CD4-positive, alpha-beta T cell treated with Interleukin-6 at 100 ng/mL for 8 hours (primary cell): ENCODE measurements around the gene ABCA3.

Experiments
- DNase-seq: peaks from one replicate; pipeline ENCODE4 v3.0.0-alpha.2; 2020; ENCODE audit warnings: mixed read lengths, low spot score

The ABCA3 gene

DNA sequence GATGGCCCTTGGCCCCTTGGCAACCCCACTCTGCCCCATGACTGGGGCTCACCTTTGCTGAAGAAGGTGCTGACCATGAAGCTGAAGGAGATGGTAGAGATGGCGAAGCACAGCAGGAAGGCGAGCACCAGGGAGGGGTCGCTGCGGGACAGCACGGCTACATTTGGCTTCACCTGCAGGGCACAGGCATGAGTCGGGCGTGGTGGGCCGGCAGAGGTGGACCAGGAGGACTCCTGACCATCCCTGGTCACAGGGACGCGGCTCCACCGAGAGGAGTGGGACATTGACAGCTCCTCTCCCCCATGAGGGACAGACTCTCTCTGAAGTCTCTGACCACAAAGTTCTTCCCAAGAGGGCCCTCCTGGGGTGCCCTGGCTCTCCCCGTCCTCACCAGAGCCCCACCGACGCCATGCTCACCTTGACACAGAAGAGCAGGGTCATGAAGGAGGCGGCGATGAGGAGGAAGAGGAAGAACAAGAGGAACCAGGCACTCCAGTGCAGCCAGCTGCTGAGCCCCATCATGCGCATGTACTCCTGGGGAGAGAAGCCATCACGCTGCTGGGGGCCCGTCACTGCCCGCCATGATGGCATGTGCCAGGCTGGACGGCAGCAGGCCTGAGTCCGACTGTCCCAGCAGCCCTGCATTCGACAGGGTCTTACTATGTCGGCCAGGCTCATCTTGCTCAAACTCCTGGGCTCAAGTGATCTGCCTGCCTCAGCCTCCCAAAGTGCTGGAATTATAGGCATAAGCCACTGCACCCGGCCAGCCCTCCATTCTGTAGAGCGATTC is 23.1 kb downstream of the ABCA3 start:
- DNase-seq, result no peak

GRCh38 chr16:2308089-2308962 is 32.2 kb downstream of the ABCA3 start:
- DNase-seq, result no peak

GRCh38 chr16:2299915-2300192 is 40.7 kb downstream of the ABCA3 start:
- no peak for DNase-seq

DNA sequence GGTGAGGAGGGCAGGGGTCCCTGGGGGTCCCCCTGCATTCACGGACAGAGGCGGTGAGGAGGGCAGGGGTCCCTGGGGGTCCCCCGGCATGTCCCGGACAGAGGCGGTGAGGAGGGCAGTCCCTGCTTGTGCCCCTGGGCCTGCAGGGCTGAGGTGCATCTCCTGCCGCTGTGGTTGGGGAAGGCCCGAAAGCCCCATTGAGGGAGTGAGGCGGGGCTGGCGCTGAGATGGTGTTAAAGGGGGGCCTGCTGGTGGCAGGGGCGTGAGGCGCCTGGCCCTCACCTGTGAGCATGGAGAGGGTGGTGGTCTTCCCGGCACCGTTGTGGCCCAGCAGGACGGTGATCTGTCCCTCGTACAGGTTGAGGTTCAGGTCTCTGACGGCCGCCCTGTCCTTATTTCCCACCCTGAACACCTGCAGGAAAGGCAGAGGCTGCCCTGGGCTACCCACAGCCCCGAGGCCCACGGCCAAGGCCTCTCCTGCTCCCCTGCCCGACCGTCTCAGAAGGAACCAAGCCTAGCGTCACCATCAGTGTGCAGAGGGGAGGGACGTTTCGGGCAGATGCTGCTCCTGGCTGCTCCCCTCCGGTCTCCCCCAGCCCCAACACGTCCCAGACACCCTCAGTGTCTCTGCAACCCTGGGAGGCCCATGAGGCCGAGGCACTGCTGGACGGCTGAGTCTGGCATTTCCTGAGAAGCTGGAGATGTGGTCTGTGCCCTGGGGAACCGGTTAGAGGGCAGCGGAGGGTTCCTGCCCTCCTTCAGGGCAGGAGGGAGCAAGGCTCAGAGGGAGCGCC is 41.2 kb downstream of the ABCA3 start:
- no peak for DNase-seq

GRCh38 chr16:2298621-2299020 is 41.9 kb downstream of the ABCA3 start:
- DNase-seq, result no peak

- no peak for DNase-seq
These were observed 43.0 kb downstream of the ABCA3 start for GRCh38 chr16:2297506-2297860.

GRCh38 chr16:2296661-2297505 is 43.6 kb downstream of the ABCA3 start:
- no peak for DNase-seq

DNA sequence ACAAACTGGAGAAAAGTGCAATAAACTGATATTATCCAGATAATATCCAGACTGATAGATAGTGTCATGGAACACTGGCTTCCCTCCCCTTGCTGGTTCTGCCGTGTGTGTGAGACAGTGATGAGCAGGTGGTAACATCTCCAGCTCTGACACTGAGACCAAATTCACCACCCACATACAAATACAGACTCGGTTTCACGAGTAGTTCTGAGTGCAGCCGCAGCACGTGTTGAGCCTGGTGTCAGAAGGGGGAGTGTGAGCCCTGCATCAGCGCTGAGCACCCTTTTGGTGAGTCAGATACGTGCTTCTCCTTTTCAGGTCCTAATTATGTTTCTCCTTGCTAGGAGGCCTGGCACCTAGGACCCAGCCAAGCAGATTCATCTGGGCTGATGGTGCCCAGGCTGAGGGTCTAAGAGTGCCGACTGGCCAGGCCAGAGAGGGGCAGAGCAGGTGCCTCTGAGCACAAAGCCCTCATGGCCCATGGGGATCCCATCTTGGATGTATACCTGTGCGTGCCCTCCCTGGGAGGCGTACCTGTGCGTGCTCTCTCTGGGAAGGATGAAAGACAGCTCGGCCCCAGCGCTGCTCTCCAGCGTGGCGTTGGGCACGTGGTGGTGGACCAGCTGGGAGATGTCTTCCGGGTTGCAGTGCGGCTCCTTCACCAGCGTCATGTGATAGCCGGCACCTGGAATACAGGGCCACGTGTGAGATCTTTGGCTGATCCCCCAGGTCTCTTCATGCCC is 45.3 kb downstream of the ABCA3 start:
- no peak for DNase-seq

- no peak for DNase-seq
These were observed 48.3 kb downstream of the ABCA3 start for GRCh38 chr16:2292221-2292620.

GRCh38 chr16:2289282-2289681 is 51.2 kb downstream of the ABCA3 start:
- no peak for DNase-seq

GRCh38 chr16:2288726-2289125 is 51.8 kb downstream of the ABCA3 start:
- DNase-seq, result no peak

DNA sequence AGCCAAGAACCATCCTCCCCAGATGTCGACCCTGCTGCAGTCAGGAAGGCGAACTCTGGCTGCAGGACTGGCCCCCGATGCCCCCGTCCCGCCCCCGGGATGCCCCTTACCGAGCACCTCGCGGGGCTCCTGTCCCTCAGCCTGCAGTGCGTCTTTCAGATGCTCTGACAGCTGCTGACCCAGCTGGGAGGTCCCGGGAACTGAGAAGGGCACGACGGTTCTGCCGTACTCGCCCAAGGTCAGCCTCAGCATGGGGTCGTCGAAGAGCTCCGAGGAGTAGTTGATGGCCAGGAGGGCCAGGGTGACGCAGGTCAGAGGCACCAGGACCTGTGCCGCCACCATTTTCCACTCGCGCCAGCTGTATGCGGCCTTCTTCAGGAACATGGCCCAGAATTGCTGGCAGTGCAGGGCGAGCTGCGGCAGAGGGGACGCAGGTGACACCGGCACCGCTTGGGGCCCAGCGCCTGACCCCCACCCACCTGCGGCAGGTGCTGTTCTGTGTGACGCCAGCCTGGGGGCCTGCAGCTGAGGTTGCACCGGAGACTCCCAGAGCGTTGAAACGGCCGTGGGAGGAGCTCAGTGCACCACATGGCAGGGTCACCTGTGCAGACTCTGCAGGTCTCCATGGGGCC is 52.5 kb downstream of the ABCA3 start:
- DNase-seq, result no peak

DNA sequence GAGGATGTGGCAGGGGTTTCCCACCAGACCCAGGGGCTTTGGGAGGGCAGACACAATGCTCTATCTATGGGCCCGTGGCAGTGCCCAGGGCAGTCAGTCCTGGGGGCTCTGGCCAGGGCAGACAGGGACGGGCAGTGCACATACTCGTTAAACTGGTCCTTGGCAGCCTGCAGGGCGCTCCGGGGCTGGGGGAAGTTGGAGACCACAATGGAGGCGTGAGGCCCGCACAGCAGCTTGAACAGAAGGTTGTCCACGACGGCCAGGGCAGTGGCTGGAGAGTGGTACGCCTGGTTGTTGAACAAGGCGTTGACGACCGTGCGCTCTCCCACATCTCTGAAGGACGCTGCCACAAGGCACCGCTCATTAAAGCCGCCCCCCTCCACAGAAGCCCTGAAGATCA is 54.0 kb downstream of the ABCA3 start:
- no peak for DNase-seq

- DNase-seq, result no peak
These were observed 54.8 kb downstream of the ABCA3 start for GRCh38 chr16:2285731-2286191.

DNA sequence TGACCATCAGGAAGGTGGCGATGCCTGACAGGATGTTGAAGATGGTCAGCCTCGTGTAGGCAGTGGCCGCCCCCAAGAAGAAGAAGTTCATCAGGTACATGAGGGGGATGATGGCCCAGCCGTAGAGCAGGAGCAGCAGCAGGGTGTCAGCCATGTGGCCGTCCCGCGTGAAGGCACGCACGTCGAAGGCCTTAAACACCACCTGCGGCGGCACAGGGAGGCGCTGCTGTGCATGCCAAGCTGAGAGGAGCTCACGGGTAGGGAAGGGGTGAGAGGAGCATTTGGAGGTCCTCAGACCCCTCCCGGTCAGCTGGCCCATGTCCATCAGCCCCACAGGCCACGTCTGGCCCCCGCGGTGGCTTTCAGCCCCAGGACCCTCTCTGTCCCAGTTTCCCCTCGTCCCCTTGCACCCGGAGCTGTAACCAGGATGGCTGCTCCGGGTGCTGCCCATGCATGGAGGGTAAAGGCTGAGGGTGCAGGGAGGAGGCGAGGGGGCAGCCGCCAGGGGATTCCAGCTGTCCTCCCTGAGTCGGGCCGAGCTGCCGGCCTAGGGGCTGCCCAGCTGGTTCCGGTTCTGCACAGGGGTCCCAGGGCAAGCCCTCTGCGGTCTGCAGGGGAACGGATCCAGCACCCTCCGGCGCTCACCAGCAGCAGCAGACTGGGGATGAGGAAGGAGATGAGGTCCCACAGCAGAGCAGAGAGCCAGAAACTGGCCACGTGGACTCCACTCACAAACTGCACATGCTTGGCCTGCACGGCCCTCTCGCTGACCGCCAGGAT is 55.5 kb downstream of the ABCA3 start:
- DNase-seq, result no peak

- DNase-seq, result no peak
These were observed 56.3 kb downstream of the ABCA3 start for GRCh38 chr16:2284001-2284770.

DNA sequence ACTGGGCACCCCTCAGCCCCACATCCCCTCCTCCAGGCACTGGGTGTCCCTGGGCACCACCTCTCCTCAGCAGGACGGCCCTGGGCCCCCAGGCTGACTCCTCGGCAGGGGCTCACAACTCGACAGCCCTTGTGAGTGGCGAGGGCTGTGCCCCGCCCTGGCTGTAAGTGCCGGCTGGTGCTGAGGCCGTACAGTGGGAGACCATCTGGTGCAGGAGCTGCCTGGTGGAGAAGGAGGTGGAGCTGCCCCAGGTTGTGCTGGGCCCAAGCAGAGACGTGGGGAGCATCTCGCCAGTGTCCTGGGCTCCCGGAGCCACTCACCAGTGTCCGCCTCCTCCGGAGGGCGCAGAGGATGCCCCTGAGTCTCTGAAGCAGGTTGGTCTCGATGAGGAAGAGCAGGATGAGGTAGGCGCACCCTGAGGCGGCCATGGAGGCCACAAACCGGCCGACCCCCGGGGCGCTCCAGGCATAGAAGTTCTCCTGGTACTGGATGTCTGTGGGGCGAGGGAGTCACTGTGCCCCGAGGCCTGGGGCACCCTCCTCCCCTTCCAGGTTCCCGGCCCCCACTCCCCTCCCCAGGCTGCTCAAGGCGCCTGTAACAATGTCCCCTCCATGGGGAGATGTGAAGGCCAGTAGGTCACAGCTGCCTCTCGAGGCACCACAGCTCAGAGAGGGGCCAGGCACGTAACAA is 57.5 kb downstream of the ABCA3 start:
- DNase-seq, result no peak

DNA sequence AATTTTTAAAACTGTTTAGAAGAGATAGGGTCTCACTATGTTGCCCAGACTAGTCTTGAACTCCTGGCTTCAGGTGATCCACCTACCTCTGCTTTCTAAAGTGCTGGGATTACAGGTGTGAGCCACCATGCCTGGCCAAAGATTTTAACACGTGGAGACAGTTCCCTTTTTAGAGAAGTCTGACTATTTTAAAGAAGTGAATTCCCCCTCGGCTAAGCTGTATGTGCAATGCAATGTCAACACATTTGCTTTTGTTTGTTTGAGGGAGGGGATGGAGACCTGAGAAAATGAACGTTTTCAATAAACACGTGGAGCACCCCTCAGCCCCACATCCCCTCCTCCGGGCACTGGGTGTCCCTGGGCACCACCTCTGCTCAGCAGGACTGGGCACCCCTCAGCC is 58.3 kb downstream of the ABCA3 start:
- DNase-seq, result no peak
